MCF 10A (cell line): ENCODE measurements around the gene WASL. TPM values are rescaled to one million over a fixed set of nuclear protein-coding genes. Genes with fewer than 3 reads are reported as not detected.

ENCODE experiments used
- BruUV-seq: library from RNA; stranded (reverse); fragments of 400-500 nt; replicated peaks from 2 replicates; lab custom pipeline; 2021; lab: Mats Ljungman, UMichigan
- CTCF ChIA-PET: fragments of 300-600 bp; sonication (Branson Sonifier 250); formaldehyde crosslinking; extraction: SDS; loops from one replicate; lab custom pipeline; 2021; ENCODE audit warnings: antibody characterized with exemption, inconsistent platforms; lab: Yijun Ruan, JAX
- POLR2A ChIA-PET: fragments of 300-600, 350-650 bp; sonication (Branson Sonifier 250); formaldehyde crosslinking; extraction: SDS; loops from one replicate; lab custom pipeline; 2020; ENCODE audit warnings: antibody characterized with exemption, inconsistent platforms; lab: Yijun Ruan, JAX
- DNase-seq: peaks from one replicate; pipeline ENCODE4 v3.0.0-alpha.2; 2018; ENCODE audit not compliant: unreplicated experiment
- H3K27ac Mint-ChIP-seq: one replicate; pipeline ENCODE4 v1.8.0; 2022; ENCODE audit warnings: mild to moderate bottlenecking, low read depth, mixed read lengths; ENCODE audit not compliant: unreplicated experiment
- H3K27me3 Mint-ChIP-seq: one replicate; pipeline ENCODE4 v1.8.0; 2022; ENCODE audit warnings: mixed read lengths; ENCODE audit not compliant: insufficient read depth, unreplicated experiment
- H3K36me3 Mint-ChIP-seq: one replicate; pipeline ENCODE4 v1.8.0; 2022; ENCODE audit warnings: mild to moderate bottlenecking, moderate library complexity, mixed read lengths; ENCODE audit not compliant: insufficient read depth, unreplicated experiment
- H3K4me1 Mint-ChIP-seq: one replicate; pipeline ENCODE4 v1.8.0; 2022; ENCODE audit warnings: mixed read lengths; ENCODE audit not compliant: insufficient read depth, unreplicated experiment
- H3K4me3 Mint-ChIP-seq: one replicate; pipeline ENCODE4 v1.8.0; 2022; ENCODE audit warnings: mild to moderate bottlenecking, moderate library complexity, mixed read lengths; ENCODE audit not compliant: unreplicated experiment
- H3K9me3 Mint-ChIP-seq: one replicate; pipeline ENCODE4 v1.8.0; 2022; ENCODE audit warnings: mixed read lengths; ENCODE audit not compliant: unreplicated experiment
- CTCF ChIP-seq: fragments of 200-600 bp; IDR thresholded peaks from one replicate; pipeline ENCODE4 v1.8.0; 2022; ENCODE audit warnings: antibody characterized with exemption, mild to moderate bottlenecking; ENCODE audit not compliant: unreplicated experiment
- intact Hi-C: fragments of 100-400 bp; cut with micrococcal nuclease; formaldehyde crosslinking; loops from 2 replicates; pipeline ENCODE4 v1.14.1; 2022
- total RNA-seq: library from RNA; stranded (reverse); gene quantifications from 2 replicates; pipeline ENCODE4 v1.2.3, GENCODE V29; 2022

WASL gene
- total RNA-seq, 1 experiment from 2014 or later, result 34.7 TPM

- no peaks in the 10 kb centered on the region for H3K36me3 Mint-ChIP-seq
- CTCF ChIA-PET, result interaction anchor here (0.7 to 2.3 kb wide), 5 partner anchors 44 to 1839 kb away, joined by 4 to 12 read pairs (median 5); no protein-coding TSS in a partner anchor
- H3K27ac Mint-ChIP-seq, result peak overlapping the region; percentile 75
- DNase-seq, result peak; percentile 76
- intact Hi-C loops, result loop anchor here (1.0 kb wide), 1 partner anchor 116 kb away; the partner anchor contains the start of gene WASL
- POLR2A ChIA-PET, result interaction anchor here (0.6 to 4.4 kb wide), 3 partner anchors 9 to 165 kb away, joined by 4 to 19 read pairs (median 4); partner anchors contain the start of gene WASL
- H3K4me3 Mint-ChIP-seq, result peak overlapping the region; percentile 1
- H3K4me1 Mint-ChIP-seq, result peaks cover 22% of the 10 kb centered on the region
- no peaks in the 10 kb centered on the region for H3K9me3 Mint-ChIP-seq
- no TSS peak for BruUV-seq
- H3K27me3 Mint-ChIP-seq, result no peaks in the 10 kb centered on the region
- TF ChIP-seq CTCF, result no peak
Observed at GRCh38 chr7:123633553-123633952, 115.2 kb downstream of the WASL start.

- H3K27me3 Mint-ChIP-seq, result no peaks in the 10 kb centered on the region
- intact Hi-C loops, result loop anchor here (1.0 kb wide), 1 partner anchor 116 kb away; the partner anchor contains the start of gene WASL
Observed at GRCh38 chr7:123632808-123633207, 116.0 kb downstream of the WASL start.

More at GRCh38 chr7:123632808-123633207, 116.0 kb downstream of the WASL start:
- DNase-seq, result no peak
- POLR2A ChIA-PET, result interaction anchor here (1.3 kb wide), 1 partner anchor 9 kb away, joined by 4 read pairs; no protein-coding TSS in a partner anchor
- no TSS peak for BruUV-seq
- no peaks in the 10 kb centered on the region for H3K36me3 Mint-ChIP-seq
- H3K27ac Mint-ChIP-seq, result peak overlapping the region; percentile 75
- CTCF ChIA-PET, result interaction anchor here (0.7 to 1.0 kb wide), 3 partner anchors 9 to 1840 kb away, joined by 3 to 5 read pairs (median 4); no protein-coding TSS in a partner anchor
- peaks cover 22% of the 10 kb centered on the region for H3K4me1 Mint-ChIP-seq
- no peak for TF ChIP-seq CTCF
- H3K9me3 Mint-ChIP-seq, result no peaks in the 10 kb centered on the region
- H3K4me3 Mint-ChIP-seq, result peak overlapping the region; percentile 1

Other genes starting within 250 kb of the WASL start
- gene IQUB, start 214.4 kb downstream of the WASL start, total RNA-seq, result 0.16 and 0.17 TPM in 2 replicates
- gene NDUFA5, start 191.2 kb downstream of the WASL start, total RNA-seq, result 71.9 and 72.8 TPM in 2 replicates
- gene ASB15, start 147.2 kb downstream of the WASL start, total RNA-seq, result not detected in 2 replicates
- not detected in 2 replicates for gene LMOD2, start 93.1 kb downstream of the WASL start, total RNA-seq
- gene HYAL4, start 96.2 kb upstream of the WASL start, total RNA-seq, result not detected in 2 replicates
- gene SPAM1, start 176.2 kb upstream of the WASL start, total RNA-seq, result not detected in 2 replicates